GM13977 (cell line): ENCODE data around the gene SETBP1.

ENCODE experiments used
- DNase-seq: peaks from one replicate; pipeline ENCODE4 v3.0.0; 2012; ENCODE audit warnings: low spot score
- CTCF ChIP-seq: IDR thresholded peaks from 2 replicates; pipeline ENCODE4 v1.5.1; 2012; ENCODE audit warnings: mild to moderate bottlenecking, control low read depth; ENCODE audit not compliant: insufficient read depth; ENCODE audit errors: extremely low read depth, missing control alignments
- in situ Hi-C: fragments of 300-500 bp; cut with MboI; formaldehyde crosslinking; loops from one replicate; pipeline ENCODE4 v1.12.0; 2022; ENCODE audit warnings: low sequenced_read_pairs, low pct_unique_long_range_greater_than_20kb, mixed read lengths, inconsistent platforms; ENCODE audit not compliant: unreplicated experiment

The SETBP1 gene

GRCh38 chr18:45009756-45010155 is 329.1 kb downstream of the SETBP1 start:
- DNase-seq: no peak
- no peak for TF ChIP-seq CTCF
- in situ Hi-C loops: no loop called here

GRCh38 chr18:45012286-45012685 is 331.6 kb downstream of the SETBP1 start:
- TF ChIP-seq CTCF: no peak
- no peak for DNase-seq
- in situ Hi-C loops: no loop called here

GRCh38 chr18:45014047-45014501 is 333.4 kb downstream of the SETBP1 start:
- no peak for DNase-seq
- in situ Hi-C loops: no loop called here
- TF ChIP-seq CTCF: no peak

- DNase-seq: no peak
- TF ChIP-seq CTCF: no peak
- in situ Hi-C loops: no loop called here
These were observed 335.1 kb downstream of the SETBP1 start for GRCh38 chr18:45015788-45016128.

GRCh38 chr18:45019469-45019868 is 338.8 kb downstream of the SETBP1 start:
- TF ChIP-seq CTCF: no peak
- in situ Hi-C loops: no loop called here
- no peak for DNase-seq

- DNase-seq: no peak
- no peak for TF ChIP-seq CTCF
- in situ Hi-C loops: no loop called here
These were observed 342.8 kb downstream of the SETBP1 start for GRCh38 chr18:45023519-45023918.
